Measurements from ENCODE around the gene RAPH1.
"Not testable (repeated sequence)": the region's sequence is repeated elsewhere in the genome, so short reads cannot be mapped to it uniquely, and the experiment has no call there.

RAPH1 gene

GRCh38 chr2:203372706-203373105 lies 162.4 kb downstream of the RAPH1 start:
- in situ Hi-C loops (cut with MboI; ENCODE audit: low sequenced_read_pairs), result not testable (repeated sequence)

GRCh38 chr2:203366639-203367466 lies 168.2 kb downstream of the RAPH1 start:
- in situ Hi-C loops (cut with MboI; ENCODE audit: low sequenced_read_pairs), result no loop called here

GRCh38 chr2:203361922-203362321 lies 173.2 kb downstream of the RAPH1 start:
- in situ Hi-C loops (cut with MboI; ENCODE audit: low sequenced_read_pairs), result no loop called here

- in situ Hi-C loops (cut with MboI; ENCODE audit: low sequenced_read_pairs), result no loop called here
These were observed 173.6 kb downstream of the RAPH1 start for GRCh38 chr2:203361495-203361894.

- in situ Hi-C loops (cut with MboI; ENCODE audit: low sequenced_read_pairs), result no loop called here
These were observed 174.2 kb downstream of the RAPH1 start for GRCh38 chr2:203360833-203361430.

- in situ Hi-C loops (cut with MboI; ENCODE audit: low sequenced_read_pairs), result no loop called here
These were observed 175.7 kb downstream of the RAPH1 start for GRCh38 chr2:203359450-203359849.

GRCh38 chr2:203354966-203355365 lies 180.1 kb downstream of the RAPH1 start:
- in situ Hi-C loops (cut with MboI; ENCODE audit: low sequenced_read_pairs), result no loop called here

- in situ Hi-C loops (cut with MboI; ENCODE audit: low sequenced_read_pairs), result no loop called here
These were observed 182.4 kb downstream of the RAPH1 start for GRCh38 chr2:203352604-203353255.

GRCh38 chr2:203347375-203347774 lies 187.7 kb downstream of the RAPH1 start:
- in situ Hi-C loops (cut with MboI; ENCODE audit: low sequenced_read_pairs), result no loop called here

GRCh38 chr2:203346612-203347011 lies 188.5 kb downstream of the RAPH1 start:
- in situ Hi-C loops (cut with MboI; ENCODE audit: low sequenced_read_pairs), result no loop called here

- in situ Hi-C loops (cut with MboI; ENCODE audit: low sequenced_read_pairs), result no loop called here
These were observed 190.4 kb downstream of the RAPH1 start for GRCh38 chr2:203344667-203345066.
